A549 (cell line): Measurements from ENCODE around the gene NUAK2. TPM values are rescaled to one million over a fixed set of nuclear protein-coding genes. Genes with fewer than 3 reads are reported as not detected.
"Not testable (repeated sequence)": the region's sequence is repeated elsewhere in the genome, so short reads cannot be mapped to it uniquely, and the experiment has no call there.

Experiments used
- ATAC-seq, 2 experiments: fragments of 200-7000 bp in 1 of 2; fragments of >200 bp in 1 of 2; cut with Nextera tagmentation in 1 of 2; cut with Tn5 transposase in 1 of 2; 3 replicates each; pipeline versions ENCODE4 v1.8.0 to v1.9.1; 2018 to 2020; ENCODE audit warnings: mild to moderate bottlenecking in 1 of 2, moderate library complexity in 1 of 2
- CTCF ChIA-PET: fragments of 300-600 bp; sonication (Branson Sonifier 250); formaldehyde crosslinking; extraction: SDS; loops from one replicate; lab custom pipeline; 2021; ENCODE audit warnings: antibody characterized with exemption, inconsistent platforms; lab: Yijun Ruan, JAX
- POLR2A ChIA-PET: fragments of 350-600 bp; formaldehyde crosslinking; extraction: SDS; loops from one replicate; lab custom pipeline; 2021; ENCODE audit warnings: antibody characterized with exemption, inconsistent platforms; lab: Yijun Ruan, JAX
- DNase-seq, 2 experiments: peaks; one replicate each; pipeline versions ENCODE4 v3.0.0 to v3.0.0-alpha.2; 2011 to 2016; ENCODE audit warnings: low read depth in 1 of 2, low spot score in 1 of 2
- FAIRE-seq: peaks from 2 replicates; lab custom pipeline; 2011; peaks lifted over from hg19 to GRCh38; lab: Jason Lieb, UNC
- H3K27ac ChIP-seq, 2 experiments: fragments of >200 bp; sonication (Bioruptor Twin); formaldehyde crosslinking; 3 replicates each; pipeline ENCODE4 v1.5.1; 2016 to 2017
- H3K4me1 ChIP-seq: fragments of >200 bp; sonication (Bioruptor Twin); formaldehyde crosslinking; 3 replicates; pipeline ENCODE4 v1.6.1; 2016
- H3K4me2 ChIP-seq: fragments of >200 bp; sonication (Bioruptor Twin); formaldehyde crosslinking; 3 replicates; pipeline ENCODE4 v1.6.1; 2016
- H3K4me3 ChIP-seq: fragments of >200 bp; sonication (Bioruptor Twin); formaldehyde crosslinking; 3 replicates; pipeline ENCODE4 v1.5.1; 2016
- H3K9me3 ChIP-seq: fragments of >200 bp; sonication (Bioruptor Twin); formaldehyde crosslinking; 3 replicates; pipeline ENCODE4 v1.6.1; 2016
- EHF ChIP-seq: fragments of 250-450 bp; sonication (Bioruptor Pico); IDR thresholded peaks from 2 replicates; pipeline ENCODE4 v1.5.0; 2020; ENCODE audit warnings: mild to moderate bottlenecking
- FOSL2 ChIP-seq, 2 experiments: fragments of 450-650 bp in 1 of 2; fragments of >200 bp in 1 of 2; sonication (Bioruptor Twin) in 1 of 2; formaldehyde crosslinking; IDR thresholded peaks; 2 replicates each; pipeline versions ENCODE4 v1.5.0 to v1.6.1; 2016 to 2020; ENCODE audit warnings: mild to moderate bottlenecking in 1 of 2, moderate library complexity in 1 of 2
- HOXB5 ChIP-seq: fragments of 250-450 bp; sonication (Bioruptor Pico); IDR thresholded peaks from 2 replicates; pipeline ENCODE4 v1.5.0; 2020; ENCODE audit warnings: mild to moderate bottlenecking, moderate library complexity
- JUN ChIP-seq, 2 experiments: fragments of >200 bp; sonication (Bioruptor Twin); formaldehyde crosslinking; IDR thresholded peaks; 2 replicates in 1 of 2; 3 replicates in 1 of 2; pipeline ENCODE4 v1.6.1; 2016 to 2017
- JUNB ChIP-seq: fragments of >200 bp; sonication (Bioruptor Twin); formaldehyde crosslinking; IDR thresholded peaks from 2 replicates; pipeline ENCODE4 v1.6.1; 2016
- MAFK ChIP-seq: fragments of 450-650 bp; IDR thresholded peaks from 2 replicates; pipeline ENCODE4 v1.6.1; 2014; ENCODE audit not compliant: partially characterized antibody
- MAZ ChIP-seq: fragments of 150-350 bp; IDR thresholded peaks from 2 replicates; pipeline ENCODE4 v1.6.1; 2014; ENCODE audit warnings: antibody characterized with exemption, low read depth, low read length, borderline replicate concordance
- PHF8 ChIP-seq: fragments of 200-600 bp; sonication (generic); IDR thresholded peaks from 2 replicates; pipeline ENCODE4 v1.6.1; 2016; ENCODE audit warnings: low read depth, mild to moderate bottlenecking, antibody characterized with exemption, moderate library complexity, borderline replicate concordance
- POLR2A ChIP-seq: IDR thresholded peaks from 2 replicates; pipeline ENCODE4 v1.6.1; 2012; ENCODE audit warnings: mild to moderate bottlenecking, low read length
- RAD21 ChIP-seq, 2 experiments: fragments of >200 bp in 1 of 2; sonication (Bioruptor Twin) in 1 of 2; formaldehyde crosslinking in 1 of 2; IDR thresholded peaks in 1 of 2; conservative IDR thresholded peaks in 1 of 2; 2 replicates in 1 of 2; 3 replicates in 1 of 2; pipeline ENCODE4 v1.6.1; 2012 to 2018; ENCODE audit warnings: inconsistent platforms in 1 of 2
- RCOR1 ChIP-seq: fragments of 150-350 bp; IDR thresholded peaks from 2 replicates; pipeline ENCODE4 v1.6.1; 2014; ENCODE audit warnings: antibody characterized with exemption, low read length, low read depth
- SREBF2 ChIP-seq: fragments of 450-650 bp; IDR thresholded peaks from 2 replicates; pipeline ENCODE4 v1.6.1; 2014; ENCODE audit warnings: mild to moderate bottlenecking, moderate library complexity
- TFCP2L1 ChIP-seq: fragments of 250-450 bp; sonication (Bioruptor Pico); IDR thresholded peaks from 2 replicates; pipeline ENCODE4 v1.5.0; 2021; ENCODE audit warnings: mild to moderate bottlenecking
- TP53 ChIP-seq: fragments of 250-450 bp; sonication (Bioruptor Pico); IDR thresholded peaks from 2 replicates; pipeline ENCODE4 v1.5.0; 2021; ENCODE audit warnings: mild to moderate bottlenecking, moderate library complexity
- ZC3H11A ChIP-seq: fragments of 450-650 bp; IDR thresholded peaks from 2 replicates; pipeline ENCODE4 v1.6.1; 2014; ENCODE audit warnings: antibody characterized with exemption, mild to moderate bottlenecking
- ZFP36 ChIP-seq: fragments of 450-650 bp; IDR thresholded peaks from 2 replicates; pipeline ENCODE4 v1.6.1; 2014; ENCODE audit warnings: borderline replicate concordance; ENCODE audit not compliant: partially characterized antibody
- ZNF302 ChIP-seq: fragments of 250-450 bp; sonication (Bioruptor Pico); IDR thresholded peaks from 2 replicates; pipeline ENCODE4 v1.9.0; 2021; ENCODE audit warnings: inconsistent platforms, mild to moderate bottlenecking, moderate library complexity
- ZSCAN20 ChIP-seq: fragments of 250-450 bp; sonication (Bioruptor Pico); IDR thresholded peaks from 2 replicates; pipeline ENCODE4 v1.8.0; 2022; ENCODE audit warnings: mild to moderate bottlenecking, moderate library complexity
- WGBS: methylation state at CpG from one replicate; pipeline ENCODE4 v1.1.6; 2017; ENCODE audit errors: missing lambda C conversion rate; 5-methylcytosine and 5-hydroxymethylcytosine counted together
- polyA plus RNA-seq, 4 experiments: library from polyadenylated mRNA; depleted of rRNA in 3 of 4; stranded (reverse); fragments of >200 nt; fragmentation: RNase III in 1 of 4; extraction: RNeasy Plus Mini Kit Qiagen cat#74134 plus additional on column Dnase treatment in 1 of 4; gene quantifications; 2 replicates in 3 of 4; 3 replicates in 1 of 4; pipeline ENCODE4 v1.2.3, GENCODE V29; 2011 to 2017
- TF ChIP-seq, protein P1 (sequence below): fragments of 150-350 bp; IDR thresholded peaks from 2 replicates; pipeline ENCODE4 v1.6.1; 2014; ENCODE audit warnings: low read depth, mild to moderate bottlenecking, low read length
- TF ChIP-seq, protein P2 (sequence below): IDR thresholded peaks from 2 replicates; pipeline ENCODE4 v1.6.1; 2012; ENCODE audit warnings: low read depth, borderline replicate concordance
- TF ChIP-seq, protein P3 (sequence below): fragments of >200 bp; sonication (Bioruptor Twin); formaldehyde crosslinking; IDR thresholded peaks from 3 replicates; pipeline ENCODE4 v1.6.1; 2016

Gene NUAK2
- polyA plus RNA-seq, 2 of the 4 experiments (the other 2 are of a cell fraction), result 29.7 to 37.8 TPM

DNA sequence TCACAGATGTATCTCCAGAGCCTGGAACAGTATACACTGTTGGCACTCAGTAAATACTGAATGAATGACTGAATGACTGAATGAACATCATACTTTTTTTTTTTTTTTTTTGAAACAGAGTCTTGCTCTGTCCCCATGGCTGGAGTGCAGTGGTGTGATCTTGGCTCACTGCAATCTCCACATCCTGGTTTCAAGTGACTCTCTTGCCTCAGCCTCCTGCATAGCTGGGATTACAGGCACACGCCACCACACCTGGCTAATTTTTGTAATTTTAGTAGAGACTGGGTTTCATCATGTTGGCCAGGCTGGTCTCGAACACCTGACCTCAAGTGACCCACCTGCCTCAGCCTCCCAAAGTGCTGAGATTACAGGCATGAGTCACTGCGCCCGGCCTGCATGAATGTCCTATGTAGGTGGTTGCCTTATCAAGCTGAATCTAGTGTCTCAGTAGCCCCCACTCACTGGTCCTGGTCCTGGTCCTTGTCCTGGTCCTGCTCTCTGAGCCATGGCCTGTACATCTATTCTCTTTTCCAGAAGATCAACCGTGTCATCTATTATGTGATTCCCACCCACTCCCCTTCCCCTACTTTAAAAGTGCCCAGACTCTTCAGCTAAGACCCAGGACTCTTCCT lies 23.9 kb downstream of the NUAK2 start:
- H3K9me3 ChIP-seq; FAIRE-seq; H3K4me3 ChIP-seq; TF ChIP-seq FOSL2 (IDR thresholded peaks at IDR 0.05): not testable (repeated sequence)
- peak; percentile 60 for TF ChIP-seq FOSL2 (CRISPR knock-in tag; IDR thresholded peaks at IDR 0.05)
- 0 out of 2 replicates have a peak, but pooled peaks have one; percentile 11 for TF ChIP-seq RCOR1
- 0 out of 2 replicates have a peak, but pooled peaks have one; percentile 14 for TF ChIP-seq ZNF302 (CRISPR knock-in tag)
- TF ChIP-seq TP53, result peak; percentile 75; the same call in 1 of the 2 replicates
- peaks cover 94% of the 10 kb centered on the region for H3K4me1 ChIP-seq
- ChIA-PET CTCF (interaction anchor here (1.5 to 89.2 kb wide), 3 partner anchors 8 to 188 kb away, joined by 3 to 3627 read pairs (median 3627); partner anchors contain the start of genes KLHDC8A and NUAK2), POLR2A (interaction anchor here (1.5 to 5.4 kb wide), 7 partner anchors 12 to 27 kb away, joined by 7 to 49 read pairs (median 12); partner anchors contain the start of gene NUAK2)
- ATAC-seq (peak in 1 of 2 experiments; percentile 0; a peak in 2 of 6 replicates), DNase-seq (peak in 1 of 2 experiments; percentile 63)
- H3K27ac ChIP-seq, result peak overlapping the region; percentile 98 to 99
- H3K4me2 ChIP-seq, result peak overlapping the region; percentile 68
- WGBS, result 37% methylated on average over 5 of the region's 5 CpGs

DNA sequence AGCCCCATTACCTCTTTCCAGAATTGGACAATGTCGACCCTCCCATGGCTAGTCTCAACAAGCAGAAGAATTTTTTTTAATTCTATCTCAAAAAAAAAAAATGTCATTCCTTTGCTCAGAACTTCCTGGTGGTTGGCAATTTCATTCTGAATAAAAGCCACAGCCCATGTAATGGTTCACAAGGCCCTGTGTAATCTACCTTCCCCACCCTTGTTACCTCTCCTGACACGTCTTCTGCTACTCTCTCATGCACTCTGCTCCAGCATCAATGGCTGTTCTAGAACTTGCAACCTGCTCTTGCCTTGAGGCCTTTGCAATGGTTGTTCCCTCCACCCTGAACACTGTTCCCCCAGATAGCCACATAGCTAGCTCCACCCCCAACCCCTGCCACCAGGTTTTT lies 25.4 kb downstream of the NUAK2 start:
- peak overlapping the region; percentile 98 to 99 for H3K27ac ChIP-seq
- FAIRE-seq, result no peak
- POLR2A ChIA-PET, result interaction anchor here (2.5 kb wide), 1 partner anchor 25 kb away, joined by 19 read pairs; the partner anchor contains the start of gene NUAK2
- 85% methylated on average over 2 of the region's 2 CpGs for WGBS
- no peak overlapping the region for H3K4me3 ChIP-seq
- peaks cover 96% of the 10 kb centered on the region for H3K4me1 ChIP-seq
- TF ChIP-seq ZFP36 (no peak), PHF8 (no peak), ZSCAN20 (CRISPR knock-in tag) (no peak), SREBF2 (no peak), MAZ (no peak), ZC3H11A (no peak), JUN (IDR thresholded peaks at IDR 0.05) (no peak), POLR2A (no peak), TFCP2L1 (no peak), TP53 (no peak), JUNB (no peak), HOXB5 (CRISPR knock-in tag) (no peak), MAFK (no peak)
- TF ChIP-seq, protein P1, sequence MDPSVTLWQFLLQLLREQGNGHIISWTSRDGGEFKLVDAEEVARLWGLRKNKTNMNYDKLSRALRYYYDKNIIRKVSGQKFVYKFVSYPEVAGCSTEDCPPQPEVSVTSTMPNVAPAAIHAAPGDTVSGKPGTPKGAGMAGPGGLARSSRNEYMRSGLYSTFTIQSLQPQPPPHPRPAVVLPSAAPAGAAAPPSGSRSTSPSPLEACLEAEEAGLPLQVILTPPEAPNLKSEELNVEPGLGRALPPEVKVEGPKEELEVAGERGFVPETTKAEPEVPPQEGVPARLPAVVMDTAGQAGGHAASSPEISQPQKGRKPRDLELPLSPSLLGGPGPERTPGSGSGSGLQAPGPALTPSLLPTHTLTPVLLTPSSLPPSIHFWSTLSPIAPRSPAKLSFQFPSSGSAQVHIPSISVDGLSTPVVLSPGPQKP, result no peak
- TF ChIP-seq, protein P2, sequence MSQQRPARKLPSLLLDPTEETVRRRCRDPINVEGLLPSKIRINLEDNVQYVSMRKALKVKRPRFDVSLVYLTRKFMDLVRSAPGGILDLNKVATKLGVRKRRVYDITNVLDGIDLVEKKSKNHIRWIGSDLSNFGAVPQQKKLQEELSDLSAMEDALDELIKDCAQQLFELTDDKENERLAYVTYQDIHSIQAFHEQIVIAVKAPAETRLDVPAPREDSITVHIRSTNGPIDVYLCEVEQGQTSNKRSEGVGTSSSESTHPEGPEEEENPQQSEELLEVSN, result no peak
- TF ChIP-seq, protein P3, sequence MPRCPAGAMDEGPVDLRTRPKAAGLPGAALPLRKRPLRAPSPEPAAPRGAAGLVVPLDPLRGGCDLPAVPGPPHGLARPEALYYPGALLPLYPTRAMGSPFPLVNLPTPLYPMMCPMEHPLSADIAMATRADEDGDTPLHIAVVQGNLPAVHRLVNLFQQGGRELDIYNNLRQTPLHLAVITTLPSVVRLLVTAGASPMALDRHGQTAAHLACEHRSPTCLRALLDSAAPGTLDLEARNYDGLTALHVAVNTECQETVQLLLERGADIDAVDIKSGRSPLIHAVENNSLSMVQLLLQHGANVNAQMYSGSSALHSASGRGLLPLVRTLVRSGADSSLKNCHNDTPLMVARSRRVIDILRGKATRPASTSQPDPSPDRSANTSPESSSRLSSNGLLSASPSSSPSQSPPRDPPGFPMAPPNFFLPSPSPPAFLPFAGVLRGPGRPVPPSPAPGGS, result no peak
- no peaks in the 10 kb centered on the region for H3K9me3 ChIP-seq
- no peak for DNase-seq
- no peak for ATAC-seq
- CTCF ChIA-PET, result interaction anchor here (67.1 to 89.2 kb wide), 2 partner anchors 7 to 29 kb away, joined by 3627 read pairs; partner anchors contain the start of genes KLHDC8A and NUAK2
- peak overlapping the region; percentile 68; the same call in 2 of the 3 replicates for H3K4me2 ChIP-seq

DNA sequence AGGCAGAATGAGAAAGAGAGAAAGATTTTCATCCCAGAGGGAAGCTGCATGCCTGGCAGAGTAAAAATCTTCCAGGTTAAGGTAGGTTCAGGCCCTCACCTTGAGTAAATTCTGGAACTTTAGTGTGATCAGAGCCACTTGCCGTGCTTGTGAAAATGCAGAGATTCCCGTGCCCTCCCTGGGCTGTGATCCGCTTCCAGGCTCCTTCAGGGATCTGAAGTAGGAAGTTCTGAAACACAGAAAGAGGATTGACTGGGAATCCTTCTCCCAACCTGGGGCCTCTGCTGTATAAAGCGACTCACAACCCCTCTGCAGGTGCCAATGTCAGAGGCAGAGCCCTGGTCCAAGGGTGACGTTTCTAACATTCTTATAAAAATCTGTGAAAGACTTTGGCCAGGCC lies 26.6 kb downstream of the NUAK2 start:
- FAIRE-seq (no peak), ATAC-seq (no peak; a peak in 1 of 6 replicates), DNase-seq (no peak)
- H3K4me3 ChIP-seq, result no peak overlapping the region
- TF ChIP-seq SREBF2 (no peak), EHF (CRISPR knock-in tag) (no peak), RAD21 (conservative IDR thresholded peaks at IDR 0.05 in 1 of 2, IDR thresholded peaks at IDR 0.05 in 1 of 2) (no peak)
- no peaks in the 10 kb centered on the region for H3K9me3 ChIP-seq
- peaks cover 84% of the 10 kb centered on the region for H3K4me1 ChIP-seq
- peak overlapping the region; percentile 72 for H3K4me2 ChIP-seq
- H3K27ac ChIP-seq, result peak overlapping the region; percentile 98 to 99
- 22% methylated on average over 5 of the region's 5 CpGs for WGBS
- POLR2A ChIA-PET, result interaction anchor here (0.9 to 2.5 kb wide), 4 partner anchors 10 to 26 kb away, joined by 4 to 19 read pairs (median 9); partner anchors contain the start of gene NUAK2
- CTCF ChIA-PET, result interaction anchor here (1.1 to 89.2 kb wide), 4 partner anchors 5 to 136 kb away, joined by 3 to 3627 read pairs (median 1816); partner anchors contain the start of genes KLHDC8A and NUAK2
